Pancreas (tissue), 10 donors: ENCODE data around the gene PSMB3. TPM values are rescaled to one million over a fixed set of nuclear protein-coding genes. Genes with fewer than 3 reads are reported as not detected.

Source experiments
- ATAC-seq, 4 donors: fragments of 200-7000 bp; cut with Tn5 transposase; one replicate each; pipeline versions ENCODE4 v1.8.0 to v1.9.1; 2020; ENCODE audit warnings: mild to moderate bottlenecking in 4 of 4, moderate library complexity in 4 of 4
- DNase-seq, 6 donors: peaks; one replicate each; pipeline ENCODE4 v3.0.0-alpha.2; 2020
- FAIRE-seq: peaks from 2 replicates; lab custom pipeline; 2012; peaks lifted over from hg19 to GRCh38; lab: Jason Lieb, UNC
- H3K27ac ChIP-seq, 4 donors: fragments of 200-600 bp; sonication (generic); 1 replicate in 3 of 4; 2 replicates in 1 of 4; pipeline versions ENCODE4 v1.5.0 to v1.8.0; 2020
- H3K27me3 ChIP-seq, 4 donors: fragments of 200-600 bp; one replicate each; pipeline ENCODE4 v1.8.0; 2021
- H3K36me3 ChIP-seq, 3 donors: fragments of 200-600 bp; sonication (generic) in 1 of 3; one replicate each; pipeline versions ENCODE4 v1.5.0 to v1.8.0; 2020 to 2021
- H3K4me1 ChIP-seq, 3 donors: fragments of 200-600 bp; one replicate each; pipeline ENCODE4 v1.8.0; 2021
- H3K4me3 ChIP-seq, 4 donors: fragments of 200-600 bp; sonication (generic) in 2 of 4; one replicate each; pipeline versions ENCODE4 v1.5.0 to v1.8.0; 2020 to 2021
- H3K9me3 ChIP-seq, 4 donors: fragments of 200-600 bp; one replicate each; pipeline ENCODE4 v1.8.0; 2021
- CTCF ChIP-seq, 4 donors: fragments of 200-600 bp; sonication (generic) in 3 of 4; IDR thresholded peaks; one replicate each; pipeline versions ENCODE4 v1.5.0 to v1.8.0; 2021; ENCODE audit warnings: antibody characterized with exemption in 4 of 4
- WGBS, 2 donors: extraction: QIAGEN DNeasy Blood & Tissue Kit; methylation state at CpG; one replicate each; pipeline ENCODE4 v1.1.7; 2013; 5-methylcytosine and 5-hydroxymethylcytosine counted together
- intact Hi-C, 3 donors: fragments of 100-400 bp; cut with DNase I; formaldehyde crosslinking; loops; one replicate each; pipeline versions ENCODE4 v1.11.1 to v1.14.2; 2022
- polyA plus RNA-seq, 2 donors: library from polyadenylated mRNA; stranded (reverse); fragments of 200-250 nt; gene quantifications; one replicate each; pipeline ENCODE4 v1.2.3, GENCODE V29; 2013
- total RNA-seq, 6 donors: library from RNA; stranded (reverse); fragmentation: NEBNext Ultra II Directional in 4 of 6; extraction: Animal tissue kit (Norgen Biotek cat#: 25700) in 4 of 6; gene quantifications; one replicate each; pipeline versions ENCODE4 v1.2.1 to v1.2.4, GENCODE V29; 2021 to 2023
- donor health status: healthy with polysubstance abuse.
- donor health status: DM: no; HTN: no; CAD: no; lungs with moderate emphysema.
- donor health status: DM: no; HTN: no; CAD: no.
- donor health status: control.
- donor health status: control.
- donor health status: Bipolar disorder and iron deficiency.
- donor health status: DM: yes; HTN: yes; CAD: no.
- donor health status: DM: no; HTN: no; CAD: no.
- donor health status: DM: no; HTN: no; CAD: no.
- donor health status: DM: yes; HTN: yes; CAD: no.

The PSMB3 gene
- total and polyA plus RNA-seq, 8 donors: 27.7 to 107 (median 62.7) TPM

- H3K9me3 ChIP-seq: no peaks in the 10 kb centered on the region
- H3K4me3 ChIP-seq: no peak overlapping the region
- intact Hi-C loops: loop anchor here in 1 of 3 donors (5.0 kb wide), 1 partner anchor 61 kb away; no protein-coding TSS in a partner anchor
- ATAC-seq: no peak
- FAIRE-seq: no peak
- H3K27me3 ChIP-seq: no peaks in the 10 kb centered on the region
- TF ChIP-seq CTCF (IDR thresholded peaks at IDR 0.05): no peak
- 95 to 98% methylated on average over 16 of the region's 16 CpGs for WGBS, 2 donors
- peaks cover 0 to 18% (median 0%) of the 10 kb centered on the region in 3 donors for H3K36me3 ChIP-seq
- DNase-seq: peak in 1 of 6 donors; percentile 30
- no peak overlapping the region for H3K27ac ChIP-seq
- H3K4me1 ChIP-seq: peaks cover 34 to 54% (median 48%) of the 10 kb centered on the region in 3 donors
Observed at GRCh38 chr17:38738686-38739085, 13.9 kb upstream of the PSMB3 start.

- TF ChIP-seq CTCF (IDR thresholded peaks at IDR 0.05): no peak
- Histone ChIP-seq H3K27me3 (no peaks in the 10 kb centered on the region), H3K9me3 (no peaks in the 10 kb centered on the region), H3K27ac (no peak overlapping the region), H3K4me3 (no peak overlapping the region), H3K4me1 (peaks cover 33 to 53% (median 47%) of the 10 kb centered on the region in 3 donors), H3K36me3 (peaks cover 0 to 18% (median 0%) of the 10 kb centered on the region in 3 donors)
- intact Hi-C loops: loop anchor here in 1 of 3 donors (5.0 kb wide), 1 partner anchor 62 kb away; no protein-coding TSS in a partner anchor
- no peak for FAIRE-seq
- 84 to 86% methylated on average over 14 of the region's 14 CpGs for WGBS, 2 donors
- no peak for ATAC-seq
- peak in 1 of 6 donors; percentile 36 for DNase-seq
Observed at GRCh38 chr17:38739305-38739704, 13.2 kb upstream of the PSMB3 start.

- Histone ChIP-seq H3K9me3 (no peaks in the 10 kb centered on the region), H3K4me3 (no peak overlapping the region), H3K36me3 (peaks cover 0 to 18% (median 0%) of the 10 kb centered on the region in 3 donors), H3K4me1 (peaks cover 33 to 46% (median 40%) of the 10 kb centered on the region in 3 donors), H3K27me3 (no peaks in the 10 kb centered on the region), H3K27ac (no peak overlapping the region)
- DNase-seq (peak in 3 of 6 donors; percentile 16 to 53 (median 49)), ATAC-seq (no peak), FAIRE-seq (no peak)
- intact Hi-C loops: no loop called here
- no peak for TF ChIP-seq CTCF (IDR thresholded peaks at IDR 0.05)
- WGBS, 2 donors: 86% methylated on average over 19 of the region's 19 CpGs
Observed at GRCh38 chr17:38740044-38740443, 12.5 kb upstream of the PSMB3 start.

GRCh38 chr17:38740806-38741205, 11.7 kb upstream of the PSMB3 start:
- Histone ChIP-seq H3K27ac (peak overlapping the region; percentile 86 to 91 (median 91)), H3K36me3 (peaks cover 0 to 17% (median 0%) of the 10 kb centered on the region in 3 donors), H3K9me3 (no peaks in the 10 kb centered on the region), H3K4me3 (no peak overlapping the region), H3K4me1 (peaks cover 33 to 41% (median 35%) of the 10 kb centered on the region in 3 donors), H3K27me3 (no peaks in the 10 kb centered on the region)
- TF ChIP-seq CTCF (IDR thresholded peaks at IDR 0.05): no peak
- no peak for ATAC-seq
- peak in 2 of 6 donors; percentile 14 to 20 for DNase-seq
- no peak for FAIRE-seq
- intact Hi-C loops: no loop called here
- 64 to 70% methylated on average over 4 of the region's 4 CpGs for WGBS, 2 donors

GRCh38 chr17:38741461-38741860, 11.1 kb upstream of the PSMB3 start:
- WGBS, 2 donors: 37 to 39% methylated on average over 5 of the region's 5 CpGs
- H3K36me3 ChIP-seq: peaks cover 0 to 13% (median 0%) of the 10 kb centered on the region in 3 donors
- no peak for TF ChIP-seq CTCF (IDR thresholded peaks at IDR 0.05)
- H3K27ac ChIP-seq: peak overlapping the region; percentile 86 to 91 (median 91)
- no peak for FAIRE-seq
- ATAC-seq: peak in 3 of 4 donors; percentile 0
- H3K27me3 ChIP-seq: no peaks in the 10 kb centered on the region
- no peak for DNase-seq
- H3K4me1 ChIP-seq: peaks cover 33 to 43% (median 35%) of the 10 kb centered on the region in 3 donors
- H3K4me3 ChIP-seq: no peak overlapping the region
- no peaks in the 10 kb centered on the region for H3K9me3 ChIP-seq
- intact Hi-C loops: no loop called here
